Peyer's patch (tissue), 4 donors: ENCODE results near the gene PCGF3. TPM values are rescaled to one million over a fixed set of nuclear protein-coding genes. Genes with fewer than 3 reads are reported as not detected.

Experiments
- DNase-seq, 3 donors: peaks; one replicate each; pipeline ENCODE4 v3.0.0-alpha.2; 2017 to 2019
- H3K27ac ChIP-seq, 4 donors: fragments of 200-600 bp; sonication (generic); one replicate each; pipeline ENCODE4 v1.5.1; 2016 to 2019
- H3K27me3 ChIP-seq, 2 donors: fragments of 200-600 bp; sonication (generic); one replicate each; pipeline ENCODE4 v1.5.1; 2019
- H3K36me3 ChIP-seq, 3 donors: fragments of 200-600 bp; sonication (generic); one replicate each; pipeline ENCODE4 v1.5.1; 2016 to 2019
- H3K4me1 ChIP-seq, 4 donors: fragments of 200-600 bp; sonication (generic); one replicate each; pipeline ENCODE4 v1.5.1; 2016 to 2019
- H3K4me3 ChIP-seq, 4 donors: fragments of 200-600 bp; sonication (generic); 1 replicate in 3 of 4; 2 replicates in 1 of 4; pipeline ENCODE4 v1.5.1; 2016 to 2019; ENCODE audit warnings: mild to moderate bottlenecking in 1 of 4
- H3K9me3 ChIP-seq, 4 donors: fragments of 200-600 bp; sonication (generic); one replicate each; pipeline ENCODE4 v1.5.1; 2016 to 2019; ENCODE audit warnings: mild to moderate bottlenecking in 1 of 4
- POLR2A ChIP-seq, 2 donors: fragments of 450-650 bp; IDR thresholded peaks; one replicate each; pipeline ENCODE4 v1.5.1; 2017; ENCODE audit warnings: antibody characterized with exemption in 2 of 2, mild to moderate bottlenecking in 2 of 2, moderate library complexity in 2 of 2
- total RNA-seq, 4 donors: library from RNA; depleted of rRNA; stranded (reverse); fragments of >200 nt; gene quantifications; one replicate each; pipeline ENCODE4 v1.1.0, GENCODE V29; 2016
- TF ChIP-seq, protein P1 (sequence below), 6 experiments: fragments of 450-650 bp in 4 of 6; fragments of 200-600 bp in 2 of 6; sonication (generic) in 1 of 6; IDR thresholded peaks; one replicate each; pipeline ENCODE4 v1.5.1; 2017 to 2019; ENCODE audit warnings: antibody characterized with exemption in 6 of 6, mild to moderate bottlenecking in 3 of 6, moderate library complexity in 1 of 6

The PCGF3 gene
- total RNA-seq, 4 donors from 2014 or later = 58.3 to 168 (median 93.0) TPM

DNA sequence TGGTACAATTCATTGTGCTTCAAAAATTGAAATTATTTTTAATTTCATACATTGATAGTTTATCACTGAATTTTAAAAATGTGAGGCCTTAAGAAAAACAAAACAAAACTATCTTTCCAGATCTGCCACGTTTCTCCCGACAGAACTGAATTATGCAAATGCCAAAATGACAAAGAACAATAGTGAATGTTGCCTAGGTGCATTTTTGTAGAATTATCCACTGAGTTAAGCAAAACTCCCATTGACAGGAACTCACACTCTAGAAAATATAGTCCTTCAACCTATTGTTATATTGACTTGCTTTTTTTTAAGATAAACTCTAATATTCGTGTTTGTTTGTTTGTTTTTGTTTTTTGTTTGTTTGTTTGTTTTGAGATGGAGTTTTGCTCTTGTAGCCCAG is 6.5 kb downstream of the PCGF3 start:
- Histone ChIP-seq H3K4me3 (no peak overlapping the region), H3K9me3 (no peaks in the 10 kb centered on the region), H3K4me1 (peaks cover 0 to 26% (median 8%) of the 10 kb centered on the region in 4 donors), H3K27me3 (no peaks in the 10 kb centered on the region), H3K36me3 (peaks cover 0 to 9% (median 0%) of the 10 kb centered on the region in 3 donors), H3K27ac (no peak overlapping the region)
- TF ChIP-seq, protein P1, sequence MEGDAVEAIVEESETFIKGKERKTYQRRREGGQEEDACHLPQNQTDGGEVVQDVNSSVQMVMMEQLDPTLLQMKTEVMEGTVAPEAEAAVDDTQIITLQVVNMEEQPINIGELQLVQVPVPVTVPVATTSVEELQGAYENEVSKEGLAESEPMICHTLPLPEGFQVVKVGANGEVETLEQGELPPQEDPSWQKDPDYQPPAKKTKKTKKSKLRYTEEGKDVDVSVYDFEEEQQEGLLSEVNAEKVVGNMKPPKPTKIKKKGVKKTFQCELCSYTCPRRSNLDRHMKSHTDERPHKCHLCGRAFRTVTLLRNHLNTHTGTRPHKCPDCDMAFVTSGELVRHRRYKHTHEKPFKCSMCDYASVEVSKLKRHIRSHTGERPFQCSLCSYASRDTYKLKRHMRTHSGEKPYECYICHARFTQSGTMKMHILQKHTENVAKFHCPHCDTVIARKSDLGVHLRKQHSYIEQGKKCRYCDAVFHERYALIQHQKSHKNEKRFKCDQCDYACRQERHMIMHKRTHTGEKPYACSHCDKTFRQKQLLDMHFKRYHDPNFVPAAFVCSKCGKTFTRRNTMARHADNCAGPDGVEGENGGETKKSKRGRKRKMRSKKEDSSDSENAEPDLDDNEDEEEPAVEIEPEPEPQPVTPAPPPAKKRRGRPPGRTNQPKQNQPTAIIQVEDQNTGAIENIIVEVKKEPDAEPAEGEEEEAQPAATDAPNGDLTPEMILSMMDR (IDR thresholded peaks at IDR 0.05) = no peak
- TF ChIP-seq POLR2A (IDR thresholded peaks at IDR 0.05) = no peak
- DNase-seq = no peak

DNA sequence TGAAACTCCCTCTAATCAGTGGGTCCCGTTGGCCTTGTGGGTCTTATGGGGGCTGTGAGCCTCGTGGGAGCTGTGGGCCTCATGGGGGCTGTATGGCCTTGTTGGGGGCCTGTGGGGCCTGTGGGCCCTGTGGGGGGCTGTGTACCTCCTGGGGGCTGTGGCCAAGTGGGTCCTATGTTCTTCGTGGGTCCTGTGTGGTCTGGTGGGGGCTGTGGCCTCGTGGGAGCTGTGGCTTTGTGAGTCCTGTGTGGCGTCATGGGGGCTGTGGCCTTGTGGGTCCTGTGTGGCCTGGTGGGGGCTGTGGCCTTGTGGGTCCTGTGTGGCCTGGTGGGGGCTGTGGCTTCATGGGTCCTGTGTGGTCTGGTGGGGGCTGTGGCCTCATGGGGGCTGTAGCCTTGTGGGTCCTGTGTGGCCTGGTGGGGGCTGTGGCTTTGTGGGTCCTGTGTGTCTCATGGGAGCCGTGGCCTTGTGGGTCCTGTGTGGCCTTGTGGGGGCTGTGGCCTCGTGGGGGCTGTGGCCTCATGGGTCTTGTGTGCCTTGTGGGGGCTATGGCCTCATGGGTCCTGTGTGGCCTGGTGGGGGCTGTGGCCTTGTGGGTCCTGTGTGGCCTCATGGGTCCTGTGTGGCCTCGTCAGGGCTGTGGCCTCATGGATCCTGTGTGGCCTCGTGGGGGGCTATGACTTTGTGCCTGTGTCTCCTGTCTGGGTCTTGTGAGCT is 7.4 kb downstream of the PCGF3 start:
- TF ChIP-seq, protein P1 (IDR thresholded peaks at IDR 0.05) = no peak
- no peak for TF ChIP-seq POLR2A (IDR thresholded peaks at IDR 0.05)
- Histone ChIP-seq H3K36me3 (peaks cover 0 to 9% (median 0%) of the 10 kb centered on the region in 3 donors), H3K27me3 (no peaks in the 10 kb centered on the region), H3K9me3 (no peaks in the 10 kb centered on the region), H3K4me3 (no peak overlapping the region), H3K4me1 (peaks cover 0 to 26% (median 2%) of the 10 kb centered on the region in 4 donors), H3K27ac (no peak overlapping the region)
- no peak for DNase-seq

DNA sequence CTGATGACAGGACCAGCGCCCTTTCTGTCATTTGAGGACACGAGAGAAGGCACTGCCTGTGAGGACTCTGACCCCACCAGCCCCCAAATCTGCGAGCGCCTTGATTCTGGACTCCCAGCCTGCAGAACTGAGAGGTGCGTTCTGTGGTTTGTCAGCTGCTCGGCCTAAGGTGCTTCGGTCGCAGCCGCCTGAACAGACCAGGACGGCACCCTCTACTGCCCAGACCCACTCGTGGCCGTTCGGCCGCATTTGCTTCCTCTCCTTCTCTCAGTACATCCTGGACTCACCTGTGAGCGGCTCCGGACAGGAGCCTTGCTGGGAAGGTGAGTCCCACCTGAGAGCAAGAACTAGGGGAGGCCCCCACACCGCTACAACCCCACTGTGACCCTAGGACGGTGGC is 8.5 kb downstream of the PCGF3 start:
- Histone ChIP-seq H3K4me1 (peaks cover 0 to 17% (median 0%) of the 10 kb centered on the region in 4 donors), H3K9me3 (no peaks in the 10 kb centered on the region), H3K4me3 (no peak overlapping the region), H3K27me3 (no peaks in the 10 kb centered on the region), H3K27ac (no peak overlapping the region), H3K36me3 (peaks cover 0 to 9% (median 0%) of the 10 kb centered on the region in 3 donors)
- no peak for DNase-seq
- TF ChIP-seq, protein P1 (IDR thresholded peaks at IDR 0.05) = no peak
- no peak for TF ChIP-seq POLR2A (IDR thresholded peaks at IDR 0.05)

DNA sequence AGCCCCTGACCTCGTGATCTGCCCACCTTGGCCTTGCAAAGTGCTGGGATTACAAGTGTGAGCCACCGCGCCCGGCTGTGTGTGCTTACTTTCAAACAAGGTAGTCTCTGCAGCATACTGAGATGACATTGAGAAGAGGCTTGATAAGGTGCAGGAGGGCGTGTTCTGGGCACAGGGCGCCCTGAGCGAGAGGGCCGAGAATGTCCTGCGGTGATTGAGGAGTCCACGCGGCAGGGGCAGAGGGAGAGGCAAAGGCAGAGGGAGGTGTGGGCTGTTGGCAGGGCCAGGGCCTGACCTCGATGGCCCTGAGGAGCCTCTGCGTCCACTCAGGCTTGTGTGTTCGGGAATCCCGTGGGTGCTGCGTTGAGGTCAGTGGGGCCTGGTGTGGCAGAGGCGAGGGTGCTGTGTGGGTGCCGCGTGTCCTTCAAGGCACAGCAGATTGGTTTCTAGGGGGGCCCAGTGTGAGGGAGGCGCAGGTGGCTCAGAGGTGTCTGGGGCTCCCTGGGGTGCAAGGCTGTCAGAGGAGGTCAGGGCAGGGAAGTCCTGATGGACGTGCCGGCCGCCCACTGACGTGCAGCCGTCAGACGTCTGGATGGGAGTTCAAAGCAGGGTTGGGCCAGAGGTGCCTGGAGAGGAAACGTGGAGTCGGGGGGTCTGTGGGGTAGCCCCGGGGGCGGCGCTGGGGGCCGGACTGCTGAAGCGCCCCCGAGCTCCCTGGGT is 12.1 kb downstream of the PCGF3 start:
- peaks cover 0 to 20% (median 0%) of the 10 kb centered on the region in 3 donors for H3K36me3 ChIP-seq
- no peaks in the 10 kb centered on the region for H3K27me3 ChIP-seq
- H3K4me3 ChIP-seq = no peak overlapping the region
- H3K4me1 ChIP-seq = peaks cover 0 to 34% (median 0%) of the 10 kb centered on the region in 4 donors
- no peaks in the 10 kb centered on the region for H3K9me3 ChIP-seq
- TF ChIP-seq, protein P1 (IDR thresholded peaks at IDR 0.05) = no peak
- H3K27ac ChIP-seq = no peak overlapping the region
- no peak for DNase-seq

DNA sequence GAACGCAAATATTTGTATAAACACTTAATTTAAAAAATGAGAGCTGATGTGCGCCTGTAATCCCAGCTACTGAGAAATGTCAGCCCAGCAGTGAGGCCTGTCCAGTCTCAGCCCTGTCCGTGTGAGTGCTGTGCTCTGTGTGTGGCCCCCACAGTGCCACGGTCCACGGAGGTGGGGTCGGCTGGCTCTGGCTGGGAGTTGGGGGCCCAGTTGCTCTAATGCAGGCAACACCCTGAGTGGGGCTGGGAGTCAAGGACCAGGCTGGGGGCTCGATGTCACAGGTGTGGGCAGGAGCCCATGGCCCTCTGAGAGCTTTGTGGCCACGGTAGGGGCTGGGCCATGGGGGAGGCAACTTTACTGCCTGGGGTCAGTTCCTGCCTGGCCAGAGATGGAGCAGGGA is 12.8 kb downstream of the PCGF3 start:
- H3K27me3 ChIP-seq = no peaks in the 10 kb centered on the region
- peaks cover 0 to 34% (median 0%) of the 10 kb centered on the region in 4 donors for H3K4me1 ChIP-seq
- no peaks in the 10 kb centered on the region for H3K9me3 ChIP-seq
- no peak for TF ChIP-seq POLR2A (IDR thresholded peaks at IDR 0.05)
- TF ChIP-seq, protein P1 (IDR thresholded peaks at IDR 0.05) = no peak
- H3K4me3 ChIP-seq = no peak overlapping the region
- peaks cover 0 to 25% (median 0%) of the 10 kb centered on the region in 3 donors for H3K36me3 ChIP-seq
- no peak for DNase-seq
- H3K27ac ChIP-seq = no peak overlapping the region
